ENCODE results near the gene MKRN2.
"Not testable (repeated sequence)": the region's sequence is repeated elsewhere in the genome, so short reads cannot be mapped to it uniquely, and the experiment has no call there.

The MKRN2 gene

GRCh38 chr3:12556690-12557472 lies at the start of gene MKRN2:
TSS of gene MKRN2 (plus strand) at chr3:12557087. CDS start at chr3:12557151, 64 bp downstream.
- DNase-seq: peak; percentile 53 to 93 (median 82)

- no peak for DNase-seq
Observed at GRCh38 chr3:12507591-12508281, 49.2 kb upstream of the MKRN2 start.

- DNase-seq: no peak
Observed at GRCh38 chr3:12508291-12508700, 48.6 kb upstream of the MKRN2 start.

GRCh38 chr3:12509466-12509865 lies 47.4 kb upstream of the MKRN2 start:
- DNase-seq: no peak

- DNase-seq: no peak
Observed at GRCh38 chr3:12512534-12513118, 44.3 kb upstream of the MKRN2 start.

GRCh38 chr3:12513694-12514446 lies 43.0 kb upstream of the MKRN2 start:
- DNase-seq: no peak

- no peak for DNase-seq
Observed at GRCh38 chr3:12515631-12516030, 41.3 kb upstream of the MKRN2 start.

GRCh38 chr3:12516873-12517272 lies 40.0 kb upstream of the MKRN2 start:
- no peak for DNase-seq

GRCh38 chr3:12518261-12519028 lies 38.4 kb upstream of the MKRN2 start:
- DNase-seq: no peak

GRCh38 chr3:12521010-12521409 lies 35.9 kb upstream of the MKRN2 start:
- DNase-seq: no peak

- DNase-seq: no peak
Observed at GRCh38 chr3:12522721-12523120, 34.2 kb upstream of the MKRN2 start.

- DNase-seq: no peak
Observed at GRCh38 chr3:12527757-12528143, 29.1 kb upstream of the MKRN2 start.

- peak in 13 of 56 donors; percentile 3 to 37 (median 20) for DNase-seq
Observed at GRCh38 chr3:12532182-12532581, 24.7 kb upstream of the MKRN2 start.

- DNase-seq: no peak
Observed at GRCh38 chr3:12536423-12536822, 20.5 kb upstream of the MKRN2 start.

- DNase-seq: no peak
Observed at GRCh38 chr3:12541625-12542024, 15.3 kb upstream of the MKRN2 start.

GRCh38 chr3:12543497-12543896 lies 13.4 kb upstream of the MKRN2 start:
- DNase-seq: not testable (repeated sequence)

- no peak for DNase-seq
Observed at GRCh38 chr3:12544652-12545472, 12.0 kb upstream of the MKRN2 start.

GRCh38 chr3:12545473-12545791 lies 11.5 kb upstream of the MKRN2 start, which contains the start of gene MKRN2OS:
TSS of gene MKRN2OS (minus strand) at chr3:12545499. CDS start at chr3:12545464, 35 bp downstream.
- no peak for DNase-seq

GRCh38 chr3:12549971-12550760 lies 6.7 kb upstream of the MKRN2 start:
- DNase-seq: no peak

Data from amygdala (tissue), 56 donors.